SK-N-SH treated with all-trans-retinoic acid at 6 μM for 48 hours (cell line): ENCODE results near the gene TAF6L.

Source experiments
- ATAC-seq: fragments of 200-7000 bp; cut with Tn5 transposase; 3 replicates; pipeline ENCODE4 v1.9.1; 2020; ENCODE audit warnings: mild to moderate bottlenecking, moderate library complexity
- ARNTL ChIP-seq: fragments of 450-650 bp; formaldehyde crosslinking; IDR thresholded peaks from 2 replicates; pipeline ENCODE4 v1.5.0; 2020; ENCODE audit warnings: low read depth, mild to moderate bottlenecking, moderate library complexity, borderline replicate concordance
- CSDC2 ChIP-seq: fragments of 250-450 bp; sonication (Bioruptor Pico); IDR thresholded peaks from 2 replicates; pipeline ENCODE4 v1.5.0; 2020; ENCODE audit warnings: mild to moderate bottlenecking, moderate library complexity
- ESRRG ChIP-seq: fragments of 250-450 bp; sonication (Bioruptor Pico); IDR thresholded peaks from 2 replicates; pipeline ENCODE4 v1.6.1; 2021; ENCODE audit warnings: mild to moderate bottlenecking
- ISL1 ChIP-seq: fragments of 250-450 bp; sonication (Bioruptor Pico); IDR thresholded peaks from 2 replicates; pipeline ENCODE4 v2.1.2; 2022; ENCODE audit warnings: mild to moderate bottlenecking, moderate library complexity
- OSR1 ChIP-seq: fragments of 250-450 bp; sonication (Bioruptor Pico); IDR thresholded peaks from 2 replicates; pipeline ENCODE4 v1.8.0; 2022; ENCODE audit warnings: moderate library complexity, mild to moderate bottlenecking, inconsistent platforms
- PPARA ChIP-seq: fragments of 250-450 bp; sonication (Bioruptor Pico); IDR thresholded peaks from 2 replicates; pipeline ENCODE4 v1.5.0; 2020; ENCODE audit warnings: mild to moderate bottlenecking, borderline replicate concordance
- RARB ChIP-seq: fragments of 250-450 bp; sonication (Bioruptor Pico); IDR thresholded peaks from 2 replicates; pipeline ENCODE4 v1.8.0; 2021; ENCODE audit warnings: mild to moderate bottlenecking, moderate library complexity
- SNAI2 ChIP-seq: fragments of 250-450 bp; sonication (Bioruptor Pico); IDR thresholded peaks from 2 replicates; pipeline ENCODE4 v1.5.0; 2020; ENCODE audit warnings: mild to moderate bottlenecking, moderate library complexity
- TCF4 ChIP-seq: fragments of 250-450 bp; sonication (Bioruptor Pico); IDR thresholded peaks from 2 replicates; pipeline ENCODE4 v1.8.0; 2021; ENCODE audit warnings: mild to moderate bottlenecking, moderate library complexity, borderline replicate concordance
- TOX ChIP-seq: fragments of 250-450 bp; sonication (Bioruptor Pico); IDR thresholded peaks from 2 replicates; pipeline ENCODE4 v1.8.0; 2021; ENCODE audit warnings: mild to moderate bottlenecking, moderate library complexity, borderline replicate concordance
- ZC3H10 ChIP-seq: fragments of 250-450 bp; sonication (Bioruptor Pico); IDR thresholded peaks from 2 replicates; pipeline ENCODE4 v1.5.1; 2021; ENCODE audit warnings: mild to moderate bottlenecking, moderate library complexity
- ZFP3 ChIP-seq: fragments of 250-450 bp; sonication (Bioruptor Pico); IDR thresholded peaks from 2 replicates; pipeline ENCODE4 v1.5.0; 2020; ENCODE audit warnings: mild to moderate bottlenecking, moderate library complexity
- ZFP30 ChIP-seq: fragments of 450-650 bp; formaldehyde crosslinking; IDR thresholded peaks from 2 replicates; pipeline ENCODE4 v1.5.0; 2022; ENCODE audit warnings: mild to moderate bottlenecking, moderate library complexity
- ZNF565 ChIP-seq: fragments of 450-650 bp; formaldehyde crosslinking; conservative IDR thresholded peaks from 2 replicates; pipeline ENCODE4 v1.5.0; 2020; ENCODE audit warnings: low read depth, mild to moderate bottlenecking, moderate library complexity
- ZNF70 ChIP-seq: fragments of 450-650 bp; formaldehyde crosslinking; IDR thresholded peaks from 2 replicates; pipeline ENCODE4 v1.5.0; 2020; ENCODE audit warnings: mild to moderate bottlenecking, moderate library complexity
- ZNF8 ChIP-seq: fragments of 450-650 bp; formaldehyde crosslinking; IDR thresholded peaks from 2 replicates; pipeline ENCODE4 v1.5.0; 2020; ENCODE audit warnings: mild to moderate bottlenecking, moderate library complexity
- TF ChIP-seq, protein P1 (sequence below): fragments of 250-450 bp; sonication (Bioruptor Pico); IDR thresholded peaks from 2 replicates; pipeline ENCODE4 v1.5.0; 2020; ENCODE audit warnings: mild to moderate bottlenecking, moderate library complexity
- TF ChIP-seq, protein P2 (sequence below): fragments of 250-450 bp; sonication (Bioruptor Pico); IDR thresholded peaks from 2 replicates; pipeline ENCODE4 v1.8.0; 2020; ENCODE audit warnings: mild to moderate bottlenecking, moderate library complexity, borderline replicate concordance
- TF ChIP-seq, protein P3 (sequence below): fragments of 250-450 bp; sonication (Bioruptor Pico); IDR thresholded peaks from 2 replicates; pipeline ENCODE4 v1.5.1; 2020; ENCODE audit warnings: low read depth, mild to moderate bottlenecking, moderate library complexity
- TF ChIP-seq, protein P4 (sequence below): fragments of 250-450 bp; sonication (Bioruptor Pico); IDR thresholded peaks from 2 replicates; pipeline ENCODE4 v1.8.0; 2021; ENCODE audit warnings: low read depth, mild to moderate bottlenecking, moderate library complexity, borderline replicate concordance

The TAF6L gene, protein sequence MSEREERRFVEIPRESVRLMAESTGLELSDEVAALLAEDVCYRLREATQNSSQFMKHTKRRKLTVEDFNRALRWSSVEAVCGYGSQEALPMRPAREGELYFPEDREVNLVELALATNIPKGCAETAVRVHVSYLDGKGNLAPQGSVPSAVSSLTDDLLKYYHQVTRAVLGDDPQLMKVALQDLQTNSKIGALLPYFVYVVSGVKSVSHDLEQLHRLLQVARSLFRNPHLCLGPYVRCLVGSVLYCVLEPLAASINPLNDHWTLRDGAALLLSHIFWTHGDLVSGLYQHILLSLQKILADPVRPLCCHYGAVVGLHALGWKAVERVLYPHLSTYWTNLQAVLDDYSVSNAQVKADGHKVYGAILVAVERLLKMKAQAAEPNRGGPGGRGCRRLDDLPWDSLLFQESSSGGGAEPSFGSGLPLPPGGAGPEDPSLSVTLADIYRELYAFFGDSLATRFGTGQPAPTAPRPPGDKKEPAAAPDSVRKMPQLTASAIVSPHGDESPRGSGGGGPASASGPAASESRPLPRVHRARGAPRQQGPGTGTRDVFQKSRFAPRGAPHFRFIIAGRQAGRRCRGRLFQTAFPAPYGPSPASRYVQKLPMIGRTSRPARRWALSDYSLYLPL

DNA sequence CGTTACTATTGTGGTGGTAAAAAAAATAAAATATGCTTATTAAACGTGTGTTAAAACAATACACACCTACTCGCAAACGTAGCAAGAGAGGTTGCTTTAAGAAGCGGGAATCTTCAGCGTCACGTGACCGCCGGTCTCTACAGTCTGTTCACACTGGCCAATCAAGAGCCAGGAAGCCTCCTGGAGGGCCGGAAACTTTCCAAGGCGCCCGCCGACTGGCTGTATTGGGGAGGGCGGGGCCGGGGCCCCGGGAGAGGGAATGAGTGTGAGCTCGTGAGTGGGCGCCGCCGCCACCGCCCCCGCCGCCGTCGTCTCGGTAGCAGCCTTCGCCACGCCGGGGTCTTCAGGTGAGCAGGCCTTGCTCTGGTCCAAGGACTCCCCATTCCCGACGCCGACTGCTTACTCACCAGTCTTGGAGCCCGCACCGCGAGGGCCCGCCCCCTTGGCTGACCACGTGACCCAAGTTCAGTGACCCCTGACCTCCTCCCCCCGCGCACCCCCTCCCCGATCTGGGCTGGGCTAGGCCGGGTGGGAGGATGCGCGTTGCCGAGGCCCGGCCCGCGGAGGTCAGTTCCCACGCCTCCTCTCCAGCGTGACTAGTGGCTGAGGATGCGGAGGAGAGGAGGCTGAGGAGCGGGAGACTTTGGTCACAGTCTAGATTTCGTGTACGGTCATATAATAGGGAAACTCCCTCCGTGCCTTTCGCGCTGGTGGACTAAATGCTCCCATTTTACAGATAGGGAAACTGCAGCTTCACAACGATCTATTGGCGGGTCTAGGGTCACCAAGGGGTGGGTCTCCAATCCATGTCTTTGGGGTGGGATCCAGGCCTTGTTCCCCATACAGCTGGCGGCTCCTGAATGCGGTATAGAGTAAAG lies at the start of gene TAF6L:
TSS of gene TAF6L (plus strand) at position 253 of the 878 bp plus-strand sequence. CDS start 4,388 bp downstream, outside the sequence.
- ATAC-seq, result peak; percentile 94
- TF ChIP-seq, protein P1, sequence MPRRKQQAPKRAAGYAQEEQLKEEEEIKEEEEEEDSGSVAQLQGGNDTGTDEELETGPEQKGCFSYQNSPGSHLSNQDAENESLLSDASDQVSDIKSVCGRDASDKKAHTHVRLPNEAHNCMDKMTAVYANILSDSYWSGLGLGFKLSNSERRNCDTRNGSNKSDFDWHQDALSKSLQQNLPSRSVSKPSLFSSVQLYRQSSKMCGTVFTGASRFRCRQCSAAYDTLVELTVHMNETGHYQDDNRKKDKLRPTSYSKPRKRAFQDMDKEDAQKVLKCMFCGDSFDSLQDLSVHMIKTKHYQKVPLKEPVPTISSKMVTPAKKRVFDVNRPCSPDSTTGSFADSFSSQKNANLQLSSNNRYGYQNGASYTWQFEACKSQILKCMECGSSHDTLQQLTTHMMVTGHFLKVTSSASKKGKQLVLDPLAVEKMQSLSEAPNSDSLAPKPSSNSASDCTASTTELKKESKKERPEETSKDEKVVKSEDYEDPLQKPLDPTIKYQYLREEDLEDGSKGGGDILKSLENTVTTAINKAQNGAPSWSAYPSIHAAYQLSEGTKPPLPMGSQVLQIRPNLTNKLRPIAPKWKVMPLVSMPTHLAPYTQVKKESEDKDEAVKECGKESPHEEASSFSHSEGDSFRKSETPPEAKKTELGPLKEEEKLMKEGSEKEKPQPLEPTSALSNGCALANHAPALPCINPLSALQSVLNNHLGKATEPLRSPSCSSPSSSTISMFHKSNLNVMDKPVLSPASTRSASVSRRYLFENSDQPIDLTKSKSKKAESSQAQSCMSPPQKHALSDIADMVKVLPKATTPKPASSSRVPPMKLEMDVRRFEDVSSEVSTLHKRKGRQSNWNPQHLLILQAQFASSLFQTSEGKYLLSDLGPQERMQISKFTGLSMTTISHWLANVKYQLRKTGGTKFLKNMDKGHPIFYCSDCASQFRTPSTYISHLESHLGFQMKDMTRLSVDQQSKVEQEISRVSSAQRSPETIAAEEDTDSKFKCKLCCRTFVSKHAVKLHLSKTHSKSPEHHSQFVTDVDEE (CRISPR knock-in tag), result no peak
- TF ChIP-seq, protein P2, sequence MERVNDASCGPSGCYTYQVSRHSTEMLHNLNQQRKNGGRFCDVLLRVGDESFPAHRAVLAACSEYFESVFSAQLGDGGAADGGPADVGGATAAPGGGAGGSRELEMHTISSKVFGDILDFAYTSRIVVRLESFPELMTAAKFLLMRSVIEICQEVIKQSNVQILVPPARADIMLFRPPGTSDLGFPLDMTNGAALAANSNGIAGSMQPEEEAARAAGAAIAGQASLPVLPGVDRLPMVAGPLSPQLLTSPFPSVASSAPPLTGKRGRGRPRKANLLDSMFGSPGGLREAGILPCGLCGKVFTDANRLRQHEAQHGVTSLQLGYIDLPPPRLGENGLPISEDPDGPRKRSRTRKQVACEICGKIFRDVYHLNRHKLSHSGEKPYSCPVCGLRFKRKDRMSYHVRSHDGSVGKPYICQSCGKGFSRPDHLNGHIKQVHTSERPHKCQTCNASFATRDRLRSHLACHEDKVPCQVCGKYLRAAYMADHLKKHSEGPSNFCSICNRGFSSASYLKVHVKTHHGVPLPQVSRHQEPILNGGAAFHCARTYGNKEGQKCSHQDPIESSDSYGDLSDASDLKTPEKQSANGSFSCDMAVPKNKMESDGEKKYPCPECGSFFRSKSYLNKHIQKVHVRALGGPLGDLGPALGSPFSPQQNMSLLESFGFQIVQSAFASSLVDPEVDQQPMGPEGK (CRISPR knock-in tag), result peak; percentile 89; the same call in 1 of the 2 replicates
- TF ChIP-seq, protein P3, sequence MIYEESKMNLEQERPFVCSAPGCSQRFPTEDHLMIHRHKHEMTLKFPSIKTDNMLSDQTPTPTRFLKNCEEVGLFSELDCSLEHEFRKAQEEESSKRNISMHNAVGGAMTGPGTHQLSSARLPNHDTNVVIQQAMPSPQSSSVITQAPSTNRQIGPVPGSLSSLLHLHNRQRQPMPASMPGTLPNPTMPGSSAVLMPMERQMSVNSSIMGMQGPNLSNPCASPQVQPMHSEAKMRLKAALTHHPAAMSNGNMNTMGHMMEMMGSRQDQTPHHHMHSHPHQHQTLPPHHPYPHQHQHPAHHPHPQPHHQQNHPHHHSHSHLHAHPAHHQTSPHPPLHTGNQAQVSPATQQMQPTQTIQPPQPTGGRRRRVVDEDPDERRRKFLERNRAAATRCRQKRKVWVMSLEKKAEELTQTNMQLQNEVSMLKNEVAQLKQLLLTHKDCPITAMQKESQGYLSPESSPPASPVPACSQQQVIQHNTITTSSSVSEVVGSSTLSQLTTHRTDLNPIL (CRISPR knock-in tag), result no peak
- TF ChIP-seq ZNF70, result peak; percentile 11; the same call in 1 of the 2 replicates

DNA sequence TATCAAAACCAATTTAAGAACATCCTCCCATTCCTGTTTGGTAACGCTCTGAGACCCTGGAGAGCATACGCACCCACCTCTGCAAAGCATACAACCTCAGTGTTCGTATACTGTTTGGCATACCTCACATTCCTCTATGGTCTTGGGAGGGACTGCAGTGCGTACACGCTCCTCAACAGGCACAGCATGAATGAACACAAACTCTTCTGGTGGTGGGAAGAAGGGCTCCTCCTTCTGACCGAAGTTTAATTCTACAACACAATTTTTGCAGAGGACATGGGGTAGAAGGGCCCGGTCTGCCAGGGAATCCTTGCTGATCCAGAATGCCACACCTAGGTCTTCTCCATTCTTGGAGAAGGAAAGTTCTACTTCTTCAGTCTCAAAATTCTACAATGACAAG lies 49.2 kb upstream of the TAF6L start:
- ATAC-seq, result peak; percentile 43; the same call in 2 of the 3 replicates

DNA sequence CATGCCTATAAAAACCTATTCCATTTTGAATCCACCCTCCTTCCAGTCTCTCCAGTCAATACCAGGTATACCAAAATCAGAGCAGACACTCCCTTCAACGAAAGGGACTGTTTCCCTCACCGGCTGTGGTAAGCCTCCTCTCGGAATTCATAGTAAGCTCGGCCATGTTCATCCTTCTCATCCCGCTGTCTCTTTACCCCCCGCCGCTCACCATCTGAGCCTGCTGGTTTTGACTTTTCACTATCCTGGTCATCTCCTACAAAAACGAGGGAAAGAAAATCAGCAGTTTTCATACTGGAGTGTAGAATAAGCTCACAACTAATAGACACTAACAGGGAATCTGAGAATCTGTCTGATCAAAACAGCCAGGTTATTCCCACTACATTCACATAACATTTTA lies 47.0 kb upstream of the TAF6L start:
- ATAC-seq, result no peak
- TF ChIP-seq OSR1 (CRISPR knock-in tag) (no peak), PPARA (no peak), ARNTL (no peak), ZNF8 (no peak), ZNF565 (CRISPR knock-in tag) (no peak), TCF4 (CRISPR knock-in tag) (no peak), ISL1 (CRISPR knock-in tag) (no peak), CSDC2 (CRISPR knock-in tag) (no peak), ESRRG (CRISPR knock-in tag) (no peak), ZFP3 (CRISPR knock-in tag) (no peak)

More for the DNA sequence above, 49.2 kb upstream of the TAF6L start:
- TF ChIP-seq RARB (CRISPR knock-in tag) (no peak), ARNTL (no peak), SNAI2 (no peak), ZC3H10 (CRISPR knock-in tag) (no peak), ZNF8 (no peak), TOX (CRISPR knock-in tag) (no peak), ZFP30 (no peak), ZFP3 (CRISPR knock-in tag) (no peak), ZNF565 (CRISPR knock-in tag) (no peak)
- TF ChIP-seq, protein P1 (CRISPR knock-in tag), result no peak
- TF ChIP-seq, protein P4, sequence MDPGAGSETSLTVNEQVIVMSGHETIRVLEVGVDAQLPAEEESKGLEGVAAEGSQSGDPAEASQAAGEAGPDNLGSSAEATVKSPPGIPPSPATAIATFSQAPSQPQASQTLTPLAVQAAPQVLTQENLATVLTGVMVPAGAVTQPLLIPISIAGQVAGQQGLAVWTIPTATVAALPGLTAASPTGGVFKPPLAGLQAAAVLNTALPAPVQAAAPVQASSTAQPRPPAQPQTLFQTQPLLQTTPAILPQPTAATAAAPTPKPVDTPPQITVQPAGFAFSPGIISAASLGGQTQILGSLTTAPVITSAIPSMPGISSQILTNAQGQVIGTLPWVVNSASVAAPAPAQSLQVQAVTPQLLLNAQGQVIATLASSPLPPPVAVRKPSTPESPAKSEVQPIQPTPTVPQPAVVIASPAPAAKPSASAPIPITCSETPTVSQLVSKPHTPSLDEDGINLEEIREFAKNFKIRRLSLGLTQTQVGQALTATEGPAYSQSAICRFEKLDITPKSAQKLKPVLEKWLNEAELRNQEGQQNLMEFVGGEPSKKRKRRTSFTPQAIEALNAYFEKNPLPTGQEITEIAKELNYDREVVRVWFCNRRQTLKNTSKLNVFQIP, result no peak
